Measurements from ENCODE around the gene STAT5A.

Gene STAT5A

GRCh38 chr17:42287977-42288802, at the start of gene STAT5A:
TSS of gene STAT5A (plus strand) at chr17:42288498. CDS start at chr17:42289412, 914 bp downstream.
- no peak for TF ChIP-seq GATA2 (IDR thresholded peaks at IDR 0.05; ENCODE audit: low read depth, low read length)
- no peak for TF ChIP-seq GATA3 (IDR thresholded peaks at IDR 0.05; ENCODE audit: low read depth, low read length)

GRCh38 chr17:42240201-42240600, 48.1 kb upstream of the STAT5A start:
- TF ChIP-seq GATA2 (IDR thresholded peaks at IDR 0.05; ENCODE audit: low read depth, low read length) (no peak), GATA3 (IDR thresholded peaks at IDR 0.05; ENCODE audit: low read depth, low read length) (no peak)

- no peak for TF ChIP-seq GATA3 (IDR thresholded peaks at IDR 0.05; ENCODE audit: low read depth, low read length)
- no peak for TF ChIP-seq GATA2 (IDR thresholded peaks at IDR 0.05; ENCODE audit: low read depth, low read length)
These were observed 46.4 kb upstream of the STAT5A start for GRCh38 chr17:42241871-42242270.

GRCh38 chr17:42243493-42243982, 44.8 kb upstream of the STAT5A start:
- TF ChIP-seq GATA3 (IDR thresholded peaks at IDR 0.05; ENCODE audit: low read depth, low read length) (no peak), GATA2 (IDR thresholded peaks at IDR 0.05; ENCODE audit: low read depth, low read length) (no peak)

- TF ChIP-seq GATA2 (IDR thresholded peaks at IDR 0.05; ENCODE audit: low read depth, low read length) (no peak), GATA3 (IDR thresholded peaks at IDR 0.05; ENCODE audit: low read depth, low read length) (no peak)
These were observed 41.8 kb upstream of the STAT5A start for GRCh38 chr17:42246515-42246914.

- TF ChIP-seq GATA3 (IDR thresholded peaks at IDR 0.05; ENCODE audit: low read depth, low read length) (no peak), GATA2 (IDR thresholded peaks at IDR 0.05; ENCODE audit: low read depth, low read length) (peak; percentile 65)
These were observed 40.6 kb upstream of the STAT5A start for GRCh38 chr17:42247734-42248133.

GRCh38 chr17:42248351-42249179, 39.7 kb upstream of the STAT5A start:
- no peak for TF ChIP-seq GATA3 (IDR thresholded peaks at IDR 0.05; ENCODE audit: low read depth, low read length)
- TF ChIP-seq GATA2 (IDR thresholded peaks at IDR 0.05; ENCODE audit: low read depth, low read length) = no peak

- no peak for TF ChIP-seq GATA2 (IDR thresholded peaks at IDR 0.05; ENCODE audit: low read depth, low read length)
- TF ChIP-seq GATA3 (IDR thresholded peaks at IDR 0.05; ENCODE audit: low read depth, low read length) = no peak
These were observed 38.4 kb upstream of the STAT5A start for GRCh38 chr17:42249681-42250446.

GRCh38 chr17:42251115-42251514, 37.2 kb upstream of the STAT5A start:
- TF ChIP-seq GATA3 (IDR thresholded peaks at IDR 0.05; ENCODE audit: low read depth, low read length) (no peak), GATA2 (IDR thresholded peaks at IDR 0.05; ENCODE audit: low read depth, low read length) (no peak)

GRCh38 chr17:42252597-42253550, 35.4 kb upstream of the STAT5A start:
- TF ChIP-seq GATA3 (IDR thresholded peaks at IDR 0.05; ENCODE audit: low read depth, low read length) (no peak), GATA2 (IDR thresholded peaks at IDR 0.05; ENCODE audit: low read depth, low read length) (no peak)

- no peak for TF ChIP-seq GATA2 (IDR thresholded peaks at IDR 0.05; ENCODE audit: low read depth, low read length)
- TF ChIP-seq GATA3 (IDR thresholded peaks at IDR 0.05; ENCODE audit: low read depth, low read length) = no peak
These were observed 34.7 kb upstream of the STAT5A start for GRCh38 chr17:42253578-42253977.

- no peak for TF ChIP-seq GATA2 (IDR thresholded peaks at IDR 0.05; ENCODE audit: low read depth, low read length)
- TF ChIP-seq GATA3 (IDR thresholded peaks at IDR 0.05; ENCODE audit: low read depth, low read length) = no peak
These were observed 32.9 kb upstream of the STAT5A start for GRCh38 chr17:42255445-42255844.

GRCh38 chr17:42260318-42260717, 28.0 kb upstream of the STAT5A start:
- TF ChIP-seq GATA3 (IDR thresholded peaks at IDR 0.05; ENCODE audit: low read depth, low read length) (no peak), GATA2 (IDR thresholded peaks at IDR 0.05; ENCODE audit: low read depth, low read length) (no peak)
